NCI-H2171 (cell line): ENCODE data around the gene DRG2.
A peak's percentile ranks its signal among the peaks of the same experiment; 100 is the strongest.

Experiments used
- DNase-seq: peaks from one replicate; lab custom pipeline; 2025; lab: John Stamatoyannopoulos, UW

DRG2 gene

GRCh38 chr17:18076936-18077335 is 10.8 kb upstream of the DRG2 start:
- no peak for DNase-seq

GRCh38 chr17:18079543-18079942 is 8.2 kb upstream of the DRG2 start:
- DNase-seq = no peak

GRCh38 chr17:18084256-18084655 is 3.5 kb upstream of the DRG2 start:
- no peak for DNase-seq

- no peak for DNase-seq
Observed at GRCh38 chr17:18089613-18090012, 1.9 kb downstream of the DRG2 start.

GRCh38 chr17:18093616-18094408 is 6.1 kb downstream of the DRG2 start:
- peak; percentile 28 for DNase-seq

- DNase-seq = no peak
Observed at GRCh38 chr17:18094409-18094807, 6.7 kb downstream of the DRG2 start.

- DNase-seq = no peak
Observed at GRCh38 chr17:18099516-18099915, 11.8 kb downstream of the DRG2 start.

- no peak for DNase-seq
Observed at GRCh38 chr17:18100616-18101015, 12.9 kb downstream of the DRG2 start.

- DNase-seq = no peak
Observed at GRCh38 chr17:18101828-18102227, 14.1 kb downstream of the DRG2 start.

- DNase-seq = no peak
Observed at GRCh38 chr17:18102640-18103039, 14.9 kb downstream of the DRG2 start.

GRCh38 chr17:18105027-18105426 is 17.3 kb downstream of the DRG2 start:
- DNase-seq = no peak

- no peak for DNase-seq
Observed at GRCh38 chr17:18105595-18105994, 17.8 kb downstream of the DRG2 start.

GRCh38 chr17:18106211-18106610 is 18.5 kb downstream of the DRG2 start:
- no peak for DNase-seq

- peak; percentile 41 for DNase-seq
Observed at GRCh38 chr17:18107061-18107790, 19.5 kb downstream of the DRG2 start.

- no peak for DNase-seq
Observed at GRCh38 chr17:18107971-18108370, 20.2 kb downstream of the DRG2 start.

GRCh38 chr17:18108401-18109312 is 20.9 kb downstream of the DRG2 start, which contains the start of gene MYO15A:
Gene MYO15A, plus strand, starts transcription at chr17:18108756. Its CDS starts 10,045 bp downstream, at chr17:18118801.
- DNase-seq = no peak

GRCh38 chr17:18109935-18110485 is 22.3 kb downstream of the DRG2 start:
- no peak for DNase-seq

- DNase-seq = no peak
Observed at GRCh38 chr17:18110636-18111145, 22.9 kb downstream of the DRG2 start.

- no peak for DNase-seq
Observed at GRCh38 chr17:18111330-18111971, 23.7 kb downstream of the DRG2 start.

GRCh38 chr17:18115517-18115916 is 27.8 kb downstream of the DRG2 start:
- no peak for DNase-seq

GRCh38 chr17:18116078-18116477 is 28.3 kb downstream of the DRG2 start:
- DNase-seq = no peak
